ENCODE data around the gene NFATC2IP. TPM values are rescaled to one million over a fixed set of nuclear protein-coding genes. Genes with fewer than 3 reads are reported as not detected.
"Not testable (repeated sequence)": the region's sequence is repeated elsewhere in the genome, so short reads cannot be mapped to it uniquely, and the experiment has no call there.

The NFATC2IP gene
- total RNA-seq, 2 experiments from 2014 or later = 96.7 TPM

DNA sequence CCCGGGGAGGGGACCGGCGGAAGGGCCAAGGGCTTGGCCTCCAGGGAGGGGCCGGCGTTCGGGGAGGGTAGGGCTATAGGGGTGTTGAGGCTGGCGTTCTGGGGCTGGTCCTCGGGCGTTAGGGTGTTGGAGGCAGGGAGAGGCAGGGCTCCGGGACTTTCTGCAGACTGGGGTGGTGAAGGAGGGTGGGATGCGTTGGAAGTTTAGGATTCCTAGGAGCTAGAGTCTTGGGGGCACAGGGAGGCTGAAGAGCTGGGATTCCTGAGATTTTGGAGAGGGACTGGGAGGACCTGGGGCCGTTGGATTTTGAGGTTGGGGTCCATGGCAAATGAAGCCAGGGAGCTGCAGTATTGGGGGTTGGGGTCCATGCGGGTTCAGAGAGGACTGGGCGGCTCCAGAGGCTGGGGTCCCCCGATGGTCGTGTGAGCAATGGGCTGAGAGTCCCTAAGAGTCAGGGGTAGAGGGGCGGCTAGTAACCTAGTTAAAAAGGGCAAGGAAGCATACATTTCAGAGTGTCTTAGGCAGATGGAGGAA is 740 bp downstream of the NFATC2IP start:
- peaks cover 37% of the 10 kb centered on the region for H3K4me1 Mint-ChIP-seq
- peak overlapping the region; percentile 81 for H3K27ac Mint-ChIP-seq
- peaks cover 46% of the 10 kb centered on the region for H3K36me3 Mint-ChIP-seq (ENCODE audit: low read depth)
- H3K9me3 Mint-ChIP-seq = no peaks in the 10 kb centered on the region
- H3K4me3 Mint-ChIP-seq = peak overlapping the region; percentile 88
- POLR2A ChIA-PET = interaction anchor here (0.9 to 2.9 kb wide), 5 partner anchors 12 to 119 kb away, joined by 3 to 20 read pairs (median 5); partner anchors contain the start of genes RABEP2, SH2B1 and SPNS1
- no peaks in the 10 kb centered on the region for H3K27me3 Mint-ChIP-seq
- DNase-seq = no peak
- CTCF ChIA-PET = no interaction called here

GRCh38 chr16:28958216-28958615 is 7.5 kb downstream of the NFATC2IP start:
- Mint-ChIP-seq H3K4me1 (peaks cover 10% of the 10 kb centered on the region), H3K27ac (no peak overlapping the region), H3K36me3 (ENCODE audit: low read depth) (peaks cover 76% of the 10 kb centered on the region), H3K27me3 (no peaks in the 10 kb centered on the region), H3K9me3 (no peaks in the 10 kb centered on the region), H3K4me3 (no peak overlapping the region)
- POLR2A ChIA-PET = interaction anchor here (1.2 to 1.4 kb wide), 2 partner anchors 9 to 16 kb away, joined by 3 to 6 read pairs; partner anchors contain the start of gene SPNS1
- CTCF ChIA-PET = interaction anchor here (1.0 kb wide), 1 partner anchor 13 kb away, joined by 5 read pairs; no protein-coding TSS in a partner anchor
- DNase-seq = no peak

GRCh38 chr16:28958836-28959235 is 8.1 kb downstream of the NFATC2IP start:
- Mint-ChIP-seq H3K4me1 (peaks cover 6% of the 10 kb centered on the region), H3K27ac (no peak overlapping the region), H3K4me3 (no peak overlapping the region), H3K36me3 (ENCODE audit: low read depth) (peaks cover 76% of the 10 kb centered on the region), H3K9me3 (no peaks in the 10 kb centered on the region), H3K27me3 (no peaks in the 10 kb centered on the region)
- DNase-seq = no peak
- CTCF ChIA-PET = interaction anchor here (1.0 kb wide), 1 partner anchor 14 kb away, joined by 5 read pairs; no protein-coding TSS in a partner anchor
- POLR2A ChIA-PET = interaction anchor here (1.2 to 1.4 kb wide), 2 partner anchors 8 to 15 kb away, joined by 3 to 6 read pairs; partner anchors contain the start of gene SPNS1

- no peak overlapping the region for H3K27ac Mint-ChIP-seq
- no peaks in the 10 kb centered on the region for H3K27me3 Mint-ChIP-seq
- POLR2A ChIA-PET = interaction anchor here (0.9 kb wide), 1 partner anchor 10 kb away, joined by 3 read pairs; no protein-coding TSS in a partner anchor
- peaks cover 56% of the 10 kb centered on the region for H3K36me3 Mint-ChIP-seq (ENCODE audit: low read depth)
- H3K4me1 Mint-ChIP-seq = peaks cover 2% of the 10 kb centered on the region
- no peak overlapping the region for H3K4me3 Mint-ChIP-seq
- no peaks in the 10 kb centered on the region for H3K9me3 Mint-ChIP-seq
- no peak for DNase-seq
- CTCF ChIA-PET = no interaction called here
Measured at GRCh38 chr16:28964072-28964471, 13.3 kb downstream of the NFATC2IP start.

GRCh38 chr16:28964496-28964895 is 13.8 kb downstream of the NFATC2IP start:
- no peak overlapping the region for H3K4me3 Mint-ChIP-seq
- ChIA-PET CTCF (no interaction called here), POLR2A (interaction anchor here (0.9 kb wide), 1 partner anchor 9 kb away, joined by 3 read pairs; no protein-coding TSS in a partner anchor)
- H3K4me1 Mint-ChIP-seq = peaks cover 2% of the 10 kb centered on the region
- peaks cover 53% of the 10 kb centered on the region for H3K36me3 Mint-ChIP-seq (ENCODE audit: low read depth)
- no peaks in the 10 kb centered on the region for H3K27me3 Mint-ChIP-seq
- no peak overlapping the region for H3K27ac Mint-ChIP-seq
- DNase-seq = no peak
- H3K9me3 Mint-ChIP-seq = no peaks in the 10 kb centered on the region

GRCh38 chr16:28967156-28967555 is 16.4 kb downstream of the NFATC2IP start:
- DNase-seq = no peak
- ChIA-PET POLR2A (interaction anchor here (1.3 kb wide), 1 partner anchor 9 kb away, joined by 3 read pairs; no protein-coding TSS in a partner anchor), CTCF (interaction anchor here (0.7 to 1.4 kb wide), 2 partner anchors 10 to 11 kb away, joined by 3 read pairs; no protein-coding TSS in a partner anchor)
- H3K9me3 Mint-ChIP-seq = no peaks in the 10 kb centered on the region
- no peak overlapping the region for H3K27ac Mint-ChIP-seq
- no peaks in the 10 kb centered on the region for H3K4me1 Mint-ChIP-seq
- peaks cover 34% of the 10 kb centered on the region for H3K36me3 Mint-ChIP-seq (ENCODE audit: low read depth)
- no peaks in the 10 kb centered on the region for H3K27me3 Mint-ChIP-seq
- H3K4me3 Mint-ChIP-seq = no peak overlapping the region

DNA sequence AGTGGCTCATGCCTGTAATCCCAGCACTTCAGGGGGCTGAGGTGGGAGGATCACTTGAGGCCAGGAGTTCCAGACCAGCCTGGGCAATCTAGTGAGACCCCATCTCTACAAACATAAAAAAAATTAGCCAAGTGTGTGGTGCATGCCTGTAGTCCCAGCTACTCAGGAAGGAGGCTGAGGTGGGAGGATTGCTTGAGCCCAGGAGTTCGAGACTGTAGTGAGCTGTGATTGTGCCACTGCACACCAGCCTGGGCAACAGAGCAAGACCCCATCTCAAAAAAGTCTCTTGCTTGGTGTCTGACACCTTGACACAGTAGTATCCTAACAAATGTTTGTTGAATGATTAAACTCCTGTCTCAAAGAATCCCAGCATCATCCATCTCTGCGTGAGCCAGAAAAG is 19.0 kb downstream of the NFATC2IP start:
- H3K27ac Mint-ChIP-seq, H3K27me3 Mint-ChIP-seq, DNase-seq, H3K9me3 Mint-ChIP-seq, POLR2A ChIA-PET, CTCF ChIA-PET, H3K4me3 Mint-ChIP-seq: not testable (repeated sequence)
- peaks cover 13% of the 10 kb centered on the region for H3K36me3 Mint-ChIP-seq (ENCODE audit: low read depth)
- H3K4me1 Mint-ChIP-seq = peaks cover 11% of the 10 kb centered on the region

GRCh38 chr16:28974007-28974436 is 23.3 kb downstream of the NFATC2IP start:
- H3K4me1 Mint-ChIP-seq = peaks cover 40% of the 10 kb centered on the region
- peak overlapping the region; percentile 80 for H3K4me3 Mint-ChIP-seq
- no peaks in the 10 kb centered on the region for H3K27me3 Mint-ChIP-seq
- peak overlapping the region; percentile 78 for H3K27ac Mint-ChIP-seq
- peaks cover 10% of the 10 kb centered on the region for H3K36me3 Mint-ChIP-seq (ENCODE audit: low read depth)
- H3K9me3 Mint-ChIP-seq = no peaks in the 10 kb centered on the region
- ChIA-PET POLR2A (interaction anchor here (0.6 to 5.5 kb wide), 17 partner anchors 10 to 1391 kb away, joined by 3 to 83 read pairs (median 4); partner anchors contain the start of genes ATXN2L, LAT, NFATC2IP and RABEP2), CTCF (interaction anchor here (0.9 to 1.9 kb wide), 7 partner anchors 11 to 152 kb away, joined by 3 to 15 read pairs (median 4); partner anchors contain the start of genes ATXN2L, LAT and NFATC2IP)
- peak; percentile 40 for DNase-seq

- peaks cover 40% of the 10 kb centered on the region for H3K4me1 Mint-ChIP-seq
- POLR2A ChIA-PET = interaction anchor here (0.8 to 5.5 kb wide), 13 partner anchors 11 to 174 kb away, joined by 3 to 83 read pairs (median 4); partner anchors contain the start of genes ATXN2L, LAT, NFATC2IP and RABEP2
- H3K4me3 Mint-ChIP-seq = peak within 1 kb of the TSS; percentile 80
- no peaks in the 10 kb centered on the region for H3K9me3 Mint-ChIP-seq
- CTCF ChIA-PET = interaction anchor here (1.2 to 1.9 kb wide), 5 partner anchors 11 to 101 kb away, joined by 3 to 15 read pairs (median 7); partner anchors contain the start of genes LAT and NFATC2IP
- H3K27me3 Mint-ChIP-seq = no peaks in the 10 kb centered on the region
- peak; percentile 95 for DNase-seq
- H3K27ac Mint-ChIP-seq = peak within 1 kb of the TSS; percentile 78
- peaks cover 10% of the 10 kb centered on the region for H3K36me3 Mint-ChIP-seq (ENCODE audit: low read depth)
Measured at GRCh38 chr16:28974437-28975157, 23.9 kb downstream of the NFATC2IP start, which contains the start of gene SPNS1. SPNS1 (plus strand) TSS chr16:28974778; CDS start chr16:28975152, 374 bp downstream.

DNA sequence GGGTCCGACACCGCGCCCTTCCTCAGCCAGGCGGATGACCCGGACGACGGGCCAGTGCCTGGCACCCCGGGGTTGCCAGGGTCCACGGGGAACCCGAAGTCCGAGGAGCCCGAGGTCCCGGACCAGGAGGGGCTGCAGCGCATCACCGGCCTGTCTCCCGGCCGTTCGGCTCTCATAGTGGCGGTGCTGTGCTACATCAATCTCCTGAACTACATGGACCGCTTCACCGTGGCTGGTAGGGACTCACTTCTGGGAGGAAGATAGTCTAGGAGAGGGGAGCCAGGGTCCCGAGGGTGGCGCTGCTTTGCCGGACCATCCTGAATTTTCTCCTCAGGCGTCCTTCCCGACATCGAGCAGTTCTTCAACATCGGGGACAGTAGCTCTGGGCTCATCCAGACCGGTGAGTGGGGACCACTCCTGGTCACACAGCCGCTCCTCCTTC is 24.4 kb downstream of the NFATC2IP start:
- ChIA-PET POLR2A (interaction anchor here (0.9 to 5.5 kb wide), 5 partner anchors 11 to 152 kb away, joined by 3 to 83 read pairs (median 3); partner anchors contain the start of genes ATXN2L, LAT, RABEP2 and TUFM), CTCF (interaction anchor here (1.4 kb wide), 1 partner anchor 10 kb away, joined by 4 read pairs; the partner anchor contains the start of gene LAT)
- H3K9me3 Mint-ChIP-seq = no peaks in the 10 kb centered on the region
- no peaks in the 10 kb centered on the region for H3K27me3 Mint-ChIP-seq
- peaks cover 10% of the 10 kb centered on the region for H3K36me3 Mint-ChIP-seq (ENCODE audit: low read depth)
- H3K4me1 Mint-ChIP-seq = peaks cover 40% of the 10 kb centered on the region
- DNase-seq = no peak
- H3K4me3 Mint-ChIP-seq = peak overlapping the region; percentile 80
- H3K27ac Mint-ChIP-seq = peak overlapping the region; percentile 78

DNA sequence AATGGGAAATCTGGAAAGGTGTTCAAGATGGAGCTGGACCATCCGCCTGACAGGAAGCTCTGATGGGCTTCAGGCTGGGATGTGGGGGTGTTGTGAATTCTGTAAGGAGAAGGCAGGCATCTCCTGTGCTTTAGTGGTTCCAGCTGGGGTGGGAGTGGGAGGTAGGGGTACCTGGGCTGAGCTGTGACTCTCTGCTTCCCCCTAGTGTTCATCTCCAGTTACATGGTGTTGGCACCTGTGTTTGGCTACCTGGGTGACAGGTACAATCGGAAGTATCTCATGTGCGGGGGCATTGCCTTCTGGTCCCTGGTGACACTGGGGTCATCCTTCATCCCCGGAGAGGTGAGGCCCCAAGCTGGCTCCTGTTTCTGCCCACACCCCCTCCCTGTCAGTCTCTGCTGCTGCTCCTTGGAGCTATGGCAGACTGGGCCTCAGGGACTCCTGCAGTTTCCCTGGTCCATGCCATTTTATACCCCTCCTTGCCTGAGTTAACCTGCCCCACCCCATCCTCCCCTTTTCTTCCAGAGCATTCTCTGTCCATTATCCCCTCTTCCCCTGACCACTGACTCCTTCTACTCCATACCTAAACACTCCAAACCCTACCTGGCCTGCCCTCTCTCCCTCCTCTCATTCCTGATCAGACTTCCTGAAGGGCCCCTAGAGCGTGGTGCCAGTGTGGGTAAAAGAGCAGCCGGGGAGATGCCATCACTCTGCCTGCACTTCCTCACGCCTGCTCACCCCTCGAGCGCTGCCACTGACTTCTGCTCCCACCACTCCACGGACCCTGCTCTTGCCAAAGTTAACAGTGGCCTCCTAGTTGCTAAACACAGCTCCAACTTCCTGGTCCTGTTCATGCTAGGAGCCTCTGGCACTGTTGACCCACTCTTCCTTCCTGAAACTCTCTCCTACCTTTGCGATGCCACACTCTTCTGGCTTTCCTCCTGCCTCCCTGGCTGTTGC is 27.2 kb downstream of the NFATC2IP start:
- POLR2A ChIA-PET = interaction anchor here (5.5 kb wide), 1 partner anchor 8 kb away, joined by 83 read pairs; the partner anchor contains the start of gene LAT
- CTCF ChIA-PET = interaction anchor here (0.8 to 2.1 kb wide), 10 partner anchors 8 to 98 kb away, joined by 3 to 7 read pairs (median 3); no protein-coding TSS in a partner anchor
- peaks cover 3% of the 10 kb centered on the region for H3K9me3 Mint-ChIP-seq
- peaks cover 32% of the 10 kb centered on the region for H3K36me3 Mint-ChIP-seq (ENCODE audit: low read depth)
- H3K4me3 Mint-ChIP-seq = no peak overlapping the region
- H3K27me3 Mint-ChIP-seq = no peaks in the 10 kb centered on the region
- no peak for DNase-seq
- no peak overlapping the region for H3K27ac Mint-ChIP-seq
- peaks cover 40% of the 10 kb centered on the region for H3K4me1 Mint-ChIP-seq
